Nephron progenitor cell (in vitro differentiated cells): ENCODE data around the gene LRRC75A.

Source experiments
- DNase-seq: peaks from one replicate; pipeline ENCODE4 v3.0.0; 2021
- H3K27ac Mint-ChIP-seq: 2 replicates; pipeline ENCODE4 v1.8.0; 2021; ENCODE audit warnings: mild to moderate bottlenecking, moderate library complexity, mixed read lengths
- H3K27me3 Mint-ChIP-seq: 2 replicates; pipeline ENCODE4 v1.8.0; 2021; ENCODE audit warnings: mild to moderate bottlenecking, low read depth, mixed read lengths; ENCODE audit not compliant: poor library complexity
- H3K36me3 Mint-ChIP-seq: 2 replicates; pipeline ENCODE4 v1.8.0; 2021; ENCODE audit warnings: low read depth, mixed read lengths
- H3K4me1 Mint-ChIP-seq: 2 replicates; pipeline ENCODE4 v1.8.0; 2021; ENCODE audit warnings: mixed read lengths
- H3K4me3 Mint-ChIP-seq: 2 replicates; pipeline ENCODE4 v1.8.0; 2021; ENCODE audit warnings: mild to moderate bottlenecking, moderate library complexity, mixed read lengths
- H3K9me3 Mint-ChIP-seq: 2 replicates; pipeline ENCODE4 v1.8.0; 2021; ENCODE audit warnings: mild to moderate bottlenecking, moderate library complexity, mixed read lengths
- CTCF ChIP-seq: fragments of 200-600 bp; sonication (generic); IDR thresholded peaks from 2 replicates; pipeline ENCODE4 v1.5.0; 2021; ENCODE audit warnings: antibody characterized with exemption

The LRRC75A gene

GRCh38 chr17:16477666-16478065 lies 14.3 kb downstream of the LRRC75A start:
- H3K27me3 Mint-ChIP-seq: no peaks in the 10 kb centered on the region
- H3K36me3 Mint-ChIP-seq: no peaks in the 10 kb centered on the region
- DNase-seq: no peak
- TF ChIP-seq CTCF: no peak
- H3K27ac Mint-ChIP-seq: no peak overlapping the region
- H3K4me1 Mint-ChIP-seq: peaks cover 31% of the 10 kb centered on the region
- H3K4me3 Mint-ChIP-seq: no peak overlapping the region
- H3K9me3 Mint-ChIP-seq: no peaks in the 10 kb centered on the region

GRCh38 chr17:16477255-16477654 lies 14.7 kb downstream of the LRRC75A start:
- H3K27ac Mint-ChIP-seq: peak overlapping the region; percentile 25
- no peak overlapping the region for H3K4me3 Mint-ChIP-seq
- no peaks in the 10 kb centered on the region for H3K9me3 Mint-ChIP-seq
- H3K36me3 Mint-ChIP-seq: no peaks in the 10 kb centered on the region
- TF ChIP-seq CTCF: no peak
- no peak for DNase-seq
- peaks cover 3% of the 10 kb centered on the region for H3K27me3 Mint-ChIP-seq
- peaks cover 35% of the 10 kb centered on the region for H3K4me1 Mint-ChIP-seq

- Mint-ChIP-seq H3K36me3 (no peaks in the 10 kb centered on the region), H3K4me1 (peaks cover 52% of the 10 kb centered on the region), H3K4me3 (no peak overlapping the region), H3K27ac (no peak overlapping the region), H3K27me3 (peaks cover 3% of the 10 kb centered on the region), H3K9me3 (no peaks in the 10 kb centered on the region)
- TF ChIP-seq CTCF: no peak
- no peak for DNase-seq
These were observed 16.8 kb downstream of the LRRC75A start for GRCh38 chr17:16475179-16475704.

- H3K9me3 Mint-ChIP-seq: no peaks in the 10 kb centered on the region
- peaks cover 63% of the 10 kb centered on the region for H3K4me1 Mint-ChIP-seq
- TF ChIP-seq CTCF: no peak
- peak overlapping the region; percentile 67 for H3K27ac Mint-ChIP-seq
- H3K27me3 Mint-ChIP-seq: peaks cover 3% of the 10 kb centered on the region
- no peak for DNase-seq
- no peak overlapping the region for H3K4me3 Mint-ChIP-seq
- H3K36me3 Mint-ChIP-seq: no peaks in the 10 kb centered on the region
These were observed 17.8 kb downstream of the LRRC75A start for GRCh38 chr17:16474012-16474725.

GRCh38 chr17:16473044-16474011 lies 18.7 kb downstream of the LRRC75A start:
- H3K27me3 Mint-ChIP-seq: peaks cover 3% of the 10 kb centered on the region
- H3K4me3 Mint-ChIP-seq: no peak overlapping the region
- no peaks in the 10 kb centered on the region for H3K36me3 Mint-ChIP-seq
- TF ChIP-seq CTCF: no peak
- H3K4me1 Mint-ChIP-seq: peaks cover 58% of the 10 kb centered on the region
- no peak for DNase-seq
- no peaks in the 10 kb centered on the region for H3K9me3 Mint-ChIP-seq
- no peak overlapping the region for H3K27ac Mint-ChIP-seq
